ENCODE results near the gene INTS15.
"Not testable (repeated sequence)": the region's sequence is repeated elsewhere in the genome, so short reads cannot be mapped to it uniquely, and the experiment has no call there.

Gene INTS15

DNA sequence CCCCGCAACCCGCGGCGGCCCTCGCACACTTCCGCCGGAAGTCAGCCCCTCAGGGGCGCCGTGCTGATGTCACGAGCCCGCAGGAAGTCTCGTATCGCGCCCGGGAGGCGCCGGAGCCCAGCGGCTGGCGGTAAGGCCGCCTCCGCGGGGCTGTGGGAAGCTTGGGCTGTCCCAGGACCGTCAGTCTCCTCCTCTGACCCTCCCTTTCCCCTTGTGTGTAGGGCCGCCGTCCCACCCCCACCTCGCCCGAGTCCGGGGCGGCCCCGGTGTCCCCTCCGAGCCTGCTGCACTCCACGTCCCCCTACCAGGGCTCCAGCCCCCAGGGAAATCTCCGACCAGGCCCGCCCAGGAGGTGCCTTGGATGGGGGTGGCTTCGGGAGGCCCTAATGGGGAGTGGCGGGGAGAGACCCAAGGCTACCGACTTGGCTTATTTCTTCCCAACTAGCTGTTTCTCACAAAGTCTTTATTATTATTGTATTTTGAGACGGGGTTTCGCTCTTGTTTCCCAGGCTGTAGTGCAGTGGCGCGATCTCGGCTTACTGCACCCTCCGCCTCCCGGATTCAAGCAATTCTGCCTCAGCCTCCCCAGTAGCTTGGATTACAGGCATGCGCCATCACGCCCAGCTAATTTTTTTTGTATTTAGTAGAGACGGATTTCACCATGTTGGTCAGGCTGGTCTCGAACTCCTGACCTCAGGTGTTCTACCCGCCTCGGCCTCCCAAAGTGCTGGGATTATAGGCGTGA lies 12.3 kb upstream of the INTS15 start, which contains the start of gene ZDHHC4:
Gene ZDHHC4, plus strand, starts transcription at position 86 of the 745 bp plus-strand sequence. CDS start 3,108 bp downstream, outside the sequence.
- H3K36me3 ChIP-seq (ENCODE audit: low read depth), result peaks cover 38% of the 10 kb centered on the region
- no peaks in the 10 kb centered on the region for H3K4me1 ChIP-seq (ENCODE audit: insufficient read depth, poor library complexity, severe bottlenecking)
- peak within 1 kb of the TSS; percentile 54 for H3K27ac ChIP-seq (ENCODE audit: poor library complexity, severe bottlenecking)
- peak within 1 kb of the TSS; percentile 71 for H3K4me3 ChIP-seq (ENCODE audit: severe bottlenecking)
- TF ChIP-seq, protein P1, sequence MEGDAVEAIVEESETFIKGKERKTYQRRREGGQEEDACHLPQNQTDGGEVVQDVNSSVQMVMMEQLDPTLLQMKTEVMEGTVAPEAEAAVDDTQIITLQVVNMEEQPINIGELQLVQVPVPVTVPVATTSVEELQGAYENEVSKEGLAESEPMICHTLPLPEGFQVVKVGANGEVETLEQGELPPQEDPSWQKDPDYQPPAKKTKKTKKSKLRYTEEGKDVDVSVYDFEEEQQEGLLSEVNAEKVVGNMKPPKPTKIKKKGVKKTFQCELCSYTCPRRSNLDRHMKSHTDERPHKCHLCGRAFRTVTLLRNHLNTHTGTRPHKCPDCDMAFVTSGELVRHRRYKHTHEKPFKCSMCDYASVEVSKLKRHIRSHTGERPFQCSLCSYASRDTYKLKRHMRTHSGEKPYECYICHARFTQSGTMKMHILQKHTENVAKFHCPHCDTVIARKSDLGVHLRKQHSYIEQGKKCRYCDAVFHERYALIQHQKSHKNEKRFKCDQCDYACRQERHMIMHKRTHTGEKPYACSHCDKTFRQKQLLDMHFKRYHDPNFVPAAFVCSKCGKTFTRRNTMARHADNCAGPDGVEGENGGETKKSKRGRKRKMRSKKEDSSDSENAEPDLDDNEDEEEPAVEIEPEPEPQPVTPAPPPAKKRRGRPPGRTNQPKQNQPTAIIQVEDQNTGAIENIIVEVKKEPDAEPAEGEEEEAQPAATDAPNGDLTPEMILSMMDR (IDR thresholded peaks at IDR 0.05; ENCODE audit: poor library complexity, severe bottlenecking), result no peak
- no peaks in the 10 kb centered on the region for H3K9me3 ChIP-seq (ENCODE audit: severe bottlenecking)
- ATAC-seq (ENCODE audit: low read depth) (peak; percentile 94), DNase-seq (ENCODE audit: low spot score) (peak; percentile 86)
- no peaks in the 10 kb centered on the region for H3K27me3 ChIP-seq (ENCODE audit: insufficient read depth, poor library complexity, severe bottlenecking)

GRCh38 chr7:6578114-6579084 lies 11.4 kb upstream of the INTS15 start:
- H3K27me3 ChIP-seq (ENCODE audit: insufficient read depth, poor library complexity, severe bottlenecking), result no peaks in the 10 kb centered on the region
- H3K4me3 ChIP-seq (ENCODE audit: severe bottlenecking), result peak overlapping the region; percentile 71
- no peaks in the 10 kb centered on the region for H3K9me3 ChIP-seq (ENCODE audit: severe bottlenecking)
- DNase-seq (ENCODE audit: low spot score), result no peak
- peaks cover 47% of the 10 kb centered on the region for H3K36me3 ChIP-seq (ENCODE audit: low read depth)
- no peaks in the 10 kb centered on the region for H3K4me1 ChIP-seq (ENCODE audit: insufficient read depth, poor library complexity, severe bottlenecking)
- ATAC-seq (ENCODE audit: low read depth), result 0 out of 3 replicates have a peak, but pooled peaks have one; percentile 5
- TF ChIP-seq, protein P1 (IDR thresholded peaks at IDR 0.05; ENCODE audit: poor library complexity, severe bottlenecking), result no peak
- peak overlapping the region; percentile 54 for H3K27ac ChIP-seq (ENCODE audit: poor library complexity, severe bottlenecking)

DNA sequence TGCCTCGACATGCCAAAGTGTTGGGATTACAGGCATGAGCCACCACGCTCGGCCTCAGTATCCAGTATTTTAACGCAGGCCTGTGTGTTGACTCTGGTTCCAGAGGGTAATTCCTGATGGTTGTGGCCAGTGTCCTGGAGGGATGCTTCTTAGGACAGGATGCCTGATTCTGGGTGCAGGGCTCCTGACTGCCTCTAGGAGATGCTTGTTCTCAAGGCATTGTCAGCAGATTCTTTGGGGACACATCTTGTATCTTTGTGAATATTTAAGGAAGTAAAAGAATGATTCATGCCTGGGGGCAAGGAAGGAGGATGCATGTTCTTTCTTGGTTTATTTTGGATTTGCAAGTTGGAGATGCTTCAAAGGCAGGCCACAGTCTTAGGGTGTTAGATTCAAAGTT lies 10.4 kb upstream of the INTS15 start:
- TF ChIP-seq, protein P1 (IDR thresholded peaks at IDR 0.05; ENCODE audit: poor library complexity, severe bottlenecking), result no peak
- ATAC-seq (ENCODE audit: low read depth), result no peak
- no peaks in the 10 kb centered on the region for H3K4me1 ChIP-seq (ENCODE audit: insufficient read depth, poor library complexity, severe bottlenecking)
- H3K9me3 ChIP-seq (ENCODE audit: severe bottlenecking), result no peaks in the 10 kb centered on the region
- no peaks in the 10 kb centered on the region for H3K27me3 ChIP-seq (ENCODE audit: insufficient read depth, poor library complexity, severe bottlenecking)
- H3K27ac ChIP-seq (ENCODE audit: poor library complexity, severe bottlenecking), result no peak overlapping the region
- no peak overlapping the region for H3K4me3 ChIP-seq (ENCODE audit: severe bottlenecking)
- peaks cover 57% of the 10 kb centered on the region for H3K36me3 ChIP-seq (ENCODE audit: low read depth)
- no peak for DNase-seq (ENCODE audit: low spot score)

DNA sequence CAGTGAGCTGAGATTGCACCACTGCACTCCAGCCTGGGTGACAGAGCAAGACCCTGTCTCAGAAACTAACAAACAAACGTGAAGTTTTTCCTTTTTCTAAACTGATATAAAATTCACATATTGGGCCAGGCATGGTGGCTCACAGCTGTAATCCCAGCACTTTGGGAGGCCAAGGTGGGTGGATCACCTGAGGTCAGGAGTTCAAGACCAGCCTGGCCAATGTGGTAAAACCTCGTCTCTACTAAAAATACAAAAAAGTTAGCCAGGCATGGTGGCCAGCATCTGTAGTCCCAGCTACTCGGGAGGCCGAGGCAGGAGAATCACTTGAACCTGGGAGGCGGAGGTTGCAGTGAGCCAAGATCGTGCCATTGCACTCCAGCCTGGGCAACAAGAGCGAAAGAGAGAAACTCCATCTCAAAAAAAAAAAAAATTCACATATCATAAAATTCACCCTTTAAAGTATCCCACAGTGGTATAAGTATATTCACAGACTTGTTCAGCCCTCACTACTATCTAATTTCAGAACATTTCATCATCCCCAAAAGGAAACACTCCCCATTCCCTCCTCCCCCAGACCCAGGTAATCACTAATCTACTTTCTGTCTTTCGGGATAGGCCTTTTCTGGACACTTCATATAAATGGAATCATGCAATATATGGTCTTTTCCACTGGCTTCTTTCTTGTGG lies 3.9 kb upstream of the INTS15 start:
- H3K9me3 ChIP-seq (ENCODE audit: severe bottlenecking); H3K27ac ChIP-seq (ENCODE audit: poor library complexity, severe bottlenecking); H3K4me1 ChIP-seq (ENCODE audit: insufficient read depth, poor library complexity, severe bottlenecking); DNase-seq (ENCODE audit: low spot score); H3K4me3 ChIP-seq (ENCODE audit: severe bottlenecking); H3K27me3 ChIP-seq (ENCODE audit: insufficient read depth, poor library complexity, severe bottlenecking); ATAC-seq (ENCODE audit: low read depth): not testable (repeated sequence)
- H3K36me3 ChIP-seq (ENCODE audit: low read depth), result peaks cover 83% of the 10 kb centered on the region

DNA sequence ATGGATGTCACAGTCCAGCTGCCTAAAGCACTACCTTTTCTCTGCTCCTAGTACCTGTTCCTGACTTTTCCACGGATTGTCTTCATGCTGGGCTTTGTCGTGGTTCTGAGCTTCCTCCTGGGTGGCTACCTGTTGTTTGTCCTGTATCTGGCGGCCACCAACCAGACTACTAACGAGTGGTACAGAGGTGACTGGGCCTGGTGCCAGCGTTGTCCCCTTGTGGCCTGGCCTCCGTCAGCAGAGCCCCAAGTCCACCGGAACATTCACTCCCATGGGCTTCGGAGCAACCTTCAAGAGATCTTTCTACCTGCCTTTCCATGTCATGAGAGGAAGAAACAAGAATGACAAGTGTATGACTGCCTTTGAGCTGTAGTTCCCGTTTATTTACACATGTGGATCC lies 1.3 kb upstream of the INTS15 start:
- H3K27me3 ChIP-seq (ENCODE audit: insufficient read depth, poor library complexity, severe bottlenecking), result no peaks in the 10 kb centered on the region
- H3K9me3 ChIP-seq (ENCODE audit: severe bottlenecking), result no peaks in the 10 kb centered on the region
- DNase-seq (ENCODE audit: low spot score), result no peak
- peaks cover 78% of the 10 kb centered on the region for H3K36me3 ChIP-seq (ENCODE audit: low read depth)
- H3K27ac ChIP-seq (ENCODE audit: poor library complexity, severe bottlenecking), result no peak overlapping the region
- ATAC-seq (ENCODE audit: low read depth), result no peak
- TF ChIP-seq, protein P1 (IDR thresholded peaks at IDR 0.05; ENCODE audit: poor library complexity, severe bottlenecking), result no peak
- no peaks in the 10 kb centered on the region for H3K4me1 ChIP-seq (ENCODE audit: insufficient read depth, poor library complexity, severe bottlenecking)
- no peak overlapping the region for H3K4me3 ChIP-seq (ENCODE audit: severe bottlenecking)

All from RWPE2 (cell line).